BLaER1 (cell line): ENCODE results near the gene CALHM1.
"Not testable (repeated sequence)": the region's sequence is repeated elsewhere in the genome, so short reads cannot be mapped to it uniquely, and the experiment has no call there.

Experiments used
- H3K27ac ChIP-seq: shearing (Covaris generic); formaldehyde crosslinking; 2 replicates; pipeline ENCODE4 v1.8.1; 2022
- H3K27me3 ChIP-seq: shearing (Covaris generic); formaldehyde crosslinking; 2 replicates; pipeline ENCODE4 v1.8.1; 2022
- H3K36me3 ChIP-seq: shearing (Covaris generic); formaldehyde crosslinking; 2 replicates; pipeline ENCODE4 v1.8.1; 2022
- H3K4me1 ChIP-seq: shearing (Covaris generic); formaldehyde crosslinking; 2 replicates; pipeline ENCODE4 v1.8.1; 2022
- H3K4me2 ChIP-seq: shearing (Covaris generic); formaldehyde crosslinking; 2 replicates; pipeline ENCODE4 v1.8.1; 2022
- H3K4me3 ChIP-seq: shearing (Covaris generic); formaldehyde crosslinking; 2 replicates; pipeline ENCODE4 v1.8.1; 2022
- H3K9ac ChIP-seq: shearing (Covaris generic); formaldehyde crosslinking; 2 replicates; pipeline ENCODE4 v1.8.1; 2022
- H3K9me3 ChIP-seq: shearing (Covaris generic); formaldehyde crosslinking; 2 replicates; pipeline ENCODE4 v1.8.1; 2022
- H4K20me1 ChIP-seq: shearing (Covaris generic); formaldehyde crosslinking; 2 replicates; pipeline ENCODE4 v1.8.1; 2022
- Cebpa-rat ChIP-seq: shearing (Covaris generic); IDR thresholded peaks from 2 replicates; pipeline ENCODE4 v1.8.1; 2022

The CALHM1 gene

GRCh38 chr10:103417601-103418000, 41.1 kb downstream of the CALHM1 start:
- Histone ChIP-seq H3K36me3 (peaks cover 100% of the 10 kb centered on the region), H3K4me1 (no peaks in the 10 kb centered on the region), H4K20me1 (peaks cover 49% of the 10 kb centered on the region), H3K27ac (no peak overlapping the region), H3K27me3 (no peaks in the 10 kb centered on the region), H3K9me3 (no peaks in the 10 kb centered on the region), H3K4me3 (no peak overlapping the region), H3K4me2 (no peak overlapping the region), H3K9ac (no peak overlapping the region)
- no peak for TF ChIP-seq Cebpa-rat

GRCh38 chr10:103417148-103417469, 41.6 kb downstream of the CALHM1 start:
- Histone ChIP-seq H3K36me3 (peaks cover 100% of the 10 kb centered on the region), H4K20me1 (peaks cover 50% of the 10 kb centered on the region)
- H3K4me3 ChIP-seq, H3K9me3 ChIP-seq, H3K9ac ChIP-seq, H3K27ac ChIP-seq, H3K27me3 ChIP-seq, H3K4me1 ChIP-seq, H3K4me2 ChIP-seq: not testable (repeated sequence)

DNA sequence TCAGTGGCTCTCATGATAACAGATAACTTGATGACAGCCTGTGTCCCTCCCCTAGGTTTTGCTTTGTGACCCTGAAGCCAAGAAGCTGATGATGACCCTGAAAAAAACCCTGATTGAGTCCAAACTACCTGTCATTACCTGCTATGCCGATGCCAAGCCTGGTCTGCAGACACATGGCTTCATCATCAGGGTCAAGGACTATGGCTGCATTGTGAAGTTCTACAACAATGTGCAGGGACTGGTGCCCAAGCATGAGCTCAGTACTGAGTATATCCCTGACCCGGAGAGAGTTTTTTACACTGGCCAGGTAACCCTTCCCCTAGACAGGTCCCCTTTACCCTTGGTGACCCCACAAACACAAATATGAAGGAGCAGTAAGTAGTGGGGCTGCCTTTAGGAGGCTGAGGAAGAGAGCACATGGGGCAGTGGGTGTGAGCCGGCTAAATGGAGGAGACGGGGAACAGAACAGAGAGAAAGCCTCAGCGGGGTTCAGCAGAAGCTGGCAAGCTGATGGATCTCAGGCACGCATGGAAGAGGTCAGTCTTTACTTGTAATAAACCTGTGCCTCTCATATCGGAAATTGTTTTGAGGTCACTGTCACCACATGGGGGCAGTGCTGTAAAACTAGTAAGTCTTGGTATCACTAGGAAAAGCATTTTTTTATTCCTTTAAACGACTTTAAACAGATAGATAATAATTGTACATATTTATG, 42.1 kb downstream of the CALHM1 start:
- Histone ChIP-seq H3K27ac (no peak overlapping the region), H3K9me3 (no peaks in the 10 kb centered on the region), H3K4me1 (no peaks in the 10 kb centered on the region), H3K4me3 (no peak overlapping the region), H3K36me3 (peaks cover 100% of the 10 kb centered on the region), H3K4me2 (no peak overlapping the region), H3K9ac (no peak overlapping the region), H4K20me1 (peaks cover 50% of the 10 kb centered on the region), H3K27me3 (no peaks in the 10 kb centered on the region)
- no peak for TF ChIP-seq Cebpa-rat

GRCh38 chr10:103415581-103415980, 43.1 kb downstream of the CALHM1 start:
- no peak overlapping the region; the same call in 1 of the 2 replicates for H3K9ac ChIP-seq
- peaks cover 100% of the 10 kb centered on the region for H3K36me3 ChIP-seq
- no peaks in the 10 kb centered on the region for H3K9me3 ChIP-seq
- TF ChIP-seq Cebpa-rat = no peak
- H3K27ac ChIP-seq = no peak overlapping the region
- peaks cover 50% of the 10 kb centered on the region for H4K20me1 ChIP-seq
- H3K4me2 ChIP-seq = no peak overlapping the region
- H3K4me1 ChIP-seq = no peaks in the 10 kb centered on the region
- no peak overlapping the region for H3K4me3 ChIP-seq
- no peaks in the 10 kb centered on the region for H3K27me3 ChIP-seq

DNA sequence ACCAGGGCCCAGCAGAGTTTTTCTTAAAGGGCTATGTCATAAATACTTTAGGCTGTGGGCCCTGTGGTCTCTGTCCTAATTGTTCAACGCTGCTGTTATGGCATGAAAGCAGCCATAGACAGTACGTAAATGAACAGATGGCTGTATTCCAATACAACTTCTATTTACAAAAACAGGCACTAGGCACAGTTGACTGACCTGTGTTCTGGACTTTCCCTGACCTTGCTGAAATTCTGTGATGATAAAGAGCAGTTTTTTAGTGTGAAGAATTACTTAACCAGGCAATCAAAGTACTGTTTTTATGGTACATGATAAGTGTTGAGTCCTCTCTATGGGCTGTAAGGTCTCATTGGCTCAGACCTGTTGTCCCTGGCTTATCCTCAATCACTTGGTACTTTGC, 45.1 kb downstream of the CALHM1 start:
- Histone ChIP-seq H3K27ac (no peak overlapping the region), H4K20me1 (peaks cover 49% of the 10 kb centered on the region), H3K9ac (no peak overlapping the region), H3K4me1 (no peaks in the 10 kb centered on the region), H3K36me3 (peaks cover 99% of the 10 kb centered on the region), H3K4me2 (no peak overlapping the region), H3K27me3 (no peaks in the 10 kb centered on the region), H3K4me3 (no peak overlapping the region), H3K9me3 (no peaks in the 10 kb centered on the region)
- no peak for TF ChIP-seq Cebpa-rat
